HepG2 (cell line): Measurements from ENCODE around the gene EOGT. TPM values are rescaled to one million over a fixed set of nuclear protein-coding genes. Genes with fewer than 3 reads are reported as not detected.
A peak's percentile ranks its signal among the peaks of the same experiment; 100 is the strongest.

Experiments used
- ATAC-seq: fragments of 200-7000 bp; cut with Tn5 transposase; 3 replicates; pipeline ENCODE4 v1.9.1; 2020; ENCODE audit warnings: mild to moderate bottlenecking, moderate library complexity
- BruUV-seq: library from RNA; stranded (reverse); fragments of 400-500 nt; replicated peaks from 2 replicates; lab custom pipeline; 2021; lab: Mats Ljungman, UMichigan
- CTCF ChIA-PET: fragments of 300-600 bp; formaldehyde crosslinking; extraction: SDS; loops from one replicate; lab custom pipeline; 2021; ENCODE audit warnings: low total read pairs, inconsistent platforms, low intra/inter-chr PET ratio; lab: Yijun Ruan, JAX
- POLR2A ChIA-PET: fragments of 350-600 bp; sonication (Branson Sonifier 250); formaldehyde crosslinking; loops from one replicate; lab custom pipeline; 2020; ENCODE audit warnings: antibody characterized with exemption, inconsistent platforms; lab: Yijun Ruan, JAX
- DNase-seq: peaks from one replicate; pipeline ENCODE4 v3.0.0-alpha.2; 2015; ENCODE audit warnings: low spot score
- FAIRE-seq: peaks from 3 replicates; lab custom pipeline; 2011; peaks lifted over from hg19 to GRCh38; lab: Jason Lieb, UNC
- H2AFZ ChIP-seq: one replicate; pipeline ENCODE4 v1.6.1; 2011; ENCODE audit warnings: low read length, inconsistent platforms
- H3K27ac ChIP-seq: fragments of 300-600 bp; 3 replicates; pipeline ENCODE4 v1.8.0; 2011; ENCODE audit warnings: mixed run types, mild to moderate bottlenecking, mixed read lengths, low read length, inconsistent platforms; ENCODE audit not compliant: insufficient read depth; ENCODE audit errors: extremely low read length
- H3K27me3 ChIP-seq, 2 experiments: fragments of 200-600 bp in 1 of 2; 2 replicates in 1 of 2; 3 replicates in 1 of 2; pipeline versions ENCODE4 v1.6.0 to v1.8.0; 2011; ENCODE audit warnings: low read length in 2 of 2, mild to moderate bottlenecking in 2 of 2, moderate library complexity in 2 of 2, inconsistent platforms in 1 of 2; ENCODE audit not compliant: insufficient read depth in 2 of 2, control insufficient read depth in 1 of 2
- H3K36me3 ChIP-seq, 2 experiments: fragments of 200-600 bp in 1 of 2; replicated peaks in 1 of 2; 2 replicates in 1 of 2; 3 replicates in 1 of 2; pipeline versions ENCODE4 v1.5.1 to v1.8.0; 2011; ENCODE audit warnings: low read length in 2 of 2, inconsistent platforms in 1 of 2; ENCODE audit not compliant: insufficient read depth in 2 of 2, control insufficient read depth in 1 of 2
- H3K4me1 ChIP-seq: 2 replicates; pipeline ENCODE4 v1.5.1; 2012; ENCODE audit warnings: low read length, inconsistent platforms; ENCODE audit not compliant: insufficient read depth
- H3K4me2 ChIP-seq: 2 replicates; pipeline ENCODE4 v1.6.0; 2011; ENCODE audit warnings: low read depth, low read length, inconsistent platforms
- H3K4me3 ChIP-seq, 3 experiments: fragments of 200-600 bp in 1 of 3; sonication (generic), shearing (Covaris generic) in 1 of 3; replicated peaks in 1 of 3; 2 replicates each; pipeline ENCODE4 v1.5.1; 2011 to 2016; ENCODE audit warnings: low read length in 3 of 3, inconsistent platforms in 2 of 3, low read depth in 2 of 3, mild to moderate bottlenecking in 2 of 3, control low read depth in 1 of 3, mixed read lengths in 1 of 3; ENCODE audit not compliant: insufficient read depth in 1 of 3
- H3K79me2 ChIP-seq: one replicate; pipeline ENCODE4 v1.6.1; 2011; ENCODE audit warnings: low read length, inconsistent platforms; ENCODE audit not compliant: insufficient read depth
- H3K9ac ChIP-seq: 2 replicates; pipeline ENCODE4 v1.6.0; 2011; ENCODE audit warnings: mild to moderate bottlenecking, low read depth, low read length, inconsistent platforms; ENCODE audit not compliant: insufficient read depth
- H3K9me3 ChIP-seq: 2 replicates; pipeline ENCODE4 v1.5.1; 2012; ENCODE audit warnings: mild to moderate bottlenecking, low read length
- H4K20me1 ChIP-seq: 2 replicates; pipeline ENCODE4 v1.6.0; 2011; ENCODE audit warnings: inconsistent platforms, mild to moderate bottlenecking, low read length, moderate library complexity; ENCODE audit not compliant: insufficient read depth
- ARID2 ChIP-seq: sonication (generic); formaldehyde crosslinking; IDR thresholded peaks from 2 replicates; pipeline ENCODE4 v1.8.1; 2022; ENCODE audit warnings: mild to moderate bottlenecking, missing genetic modification reagents, borderline replicate concordance
- ATF1 ChIP-seq: IDR thresholded peaks from 2 replicates; pipeline ENCODE4 v1.6.1; 2016; ENCODE audit warnings: mild to moderate bottlenecking, control low read depth
- ATM ChIP-seq: fragments of 450-650 bp; IDR thresholded peaks from 2 replicates; pipeline ENCODE4 v1.7.1; 2017; ENCODE audit warnings: mild to moderate bottlenecking, borderline replicate concordance
- BRCA1 ChIP-seq: sonication (generic); formaldehyde crosslinking; IDR thresholded peaks from 2 replicates; pipeline ENCODE4 v1.4.0; 2020; ENCODE audit warnings: missing genetic modification reagents
- FOSL2 ChIP-seq: sonication (generic); formaldehyde crosslinking; IDR thresholded peaks from 2 replicates; pipeline ENCODE4 v1.4.0; 2020; ENCODE audit warnings: missing genetic modification reagents
- GLI4 ChIP-seq: sonication (generic); formaldehyde crosslinking; IDR thresholded peaks from 2 replicates; pipeline ENCODE4 v1.5.1; 2020; ENCODE audit warnings: missing genetic modification reagents, mild to moderate bottlenecking, moderate library complexity, borderline replicate concordance
- GTF2F1 ChIP-seq: fragments of 150-350 bp; IDR thresholded peaks from 2 replicates; pipeline ENCODE4 v1.6.1; 2014; ENCODE audit warnings: low read length
- PAX8 ChIP-seq: sonication (generic); formaldehyde crosslinking; IDR thresholded peaks from 2 replicates; pipeline ENCODE4 v1.8.0; 2022; ENCODE audit warnings: mild to moderate bottlenecking, missing genetic modification reagents, borderline replicate concordance
- RARA ChIP-seq: IDR thresholded peaks from 2 replicates; pipeline ENCODE4 v1.6.1; 2016; ENCODE audit warnings: missing genetic modification reagents, missing compliant biosample characterization
- SP2 ChIP-seq: sonication (generic); formaldehyde crosslinking; IDR thresholded peaks from 2 replicates; pipeline ENCODE4 v1.5.1; 2020; ENCODE audit warnings: mild to moderate bottlenecking, missing genetic modification reagents
- U2AF1 ChIP-seq: fragments of 200-400 bp; formaldehyde crosslinking; optimal IDR thresholded peaks from 2 replicates; pipeline ENCODE3; 2017; ENCODE audit warnings: mild to moderate bottlenecking, low read depth, low read length
- U2AF2 ChIP-seq: fragments of 200-400 bp; formaldehyde crosslinking; IDR thresholded peaks from 2 replicates; pipeline ENCODE4 v1.6.1; 2017; ENCODE audit warnings: low read depth, mild to moderate bottlenecking, low read length
- ZBTB7B ChIP-seq: sonication (generic); formaldehyde crosslinking; IDR thresholded peaks from 2 replicates; pipeline ENCODE4 v1.4.0; 2020; ENCODE audit warnings: missing genetic modification reagents
- ZNF101 ChIP-seq: sonication (generic); formaldehyde crosslinking; IDR thresholded peaks from 2 replicates; pipeline ENCODE4 v1.4.0; 2020; ENCODE audit warnings: mild to moderate bottlenecking, low read depth, missing genetic modification reagents, borderline replicate concordance
- ZNF234 ChIP-seq: sonication (generic); formaldehyde crosslinking; conservative IDR thresholded peaks from 2 replicates; pipeline ENCODE4 v1.5.1; 2020; ENCODE audit warnings: mild to moderate bottlenecking, missing genetic modification reagents
- ZNF430 ChIP-seq: sonication (generic); formaldehyde crosslinking; IDR thresholded peaks from 2 replicates; pipeline ENCODE4 v1.9.0; 2021; ENCODE audit warnings: mild to moderate bottlenecking, missing genetic modification reagents
- ZSCAN31 ChIP-seq: sonication (generic); formaldehyde crosslinking; IDR thresholded peaks from 2 replicates; pipeline ENCODE4 v1.5.0; 2020; ENCODE audit warnings: low read depth, mild to moderate bottlenecking, missing genetic modification reagents
- WGBS: methylation state at CpG from one replicate; pipeline ENCODE4 v1.1.6; 2017; ENCODE audit warnings: low lambda C conversion rate; 5-methylcytosine and 5-hydroxymethylcytosine counted together
- in situ Hi-C: cut with HindIII; loops from 2 replicates; pipeline ENCODE4 v1.10.0; 2017; ENCODE audit warnings: low pct_unique_long_range_greater_than_20kb; ENCODE audit not compliant: extremely low pct_ligation_motif_present
- intact Hi-C: fragments of 100-400 bp; cut with micrococcal nuclease; formaldehyde crosslinking; loops from one replicate; pipeline ENCODE4 v1.10.0; 2022; ENCODE audit not compliant: unreplicated experiment
- polyA plus RNA-seq, 8 experiments: library from polyadenylated mRNA; depleted of rRNA in 3 of 8; stranded (reverse) in 7 of 8; unstranded in 1 of 8; fragments of >200 nt; fragmentation: Illumina TruSeq in 4 of 8; extraction: Trizol in 4 of 8; gene quantifications; 2 replicates each; pipeline versions ENCODE4 v1.2.1 to v1.2.3, GENCODE V29; 2011 to 2016; ENCODE audit warnings: low read depth in 4 of 8, missing spikeins in 1 of 8, mixed read lengths in 1 of 8; ENCODE audit not compliant: insufficient read depth in 1 of 8
- total RNA-seq, 5 experiments: library from RNA; depleted of rRNA; stranded (reverse); fragments of >200 nt; fragmentation: Illumina TruSeq; extraction: Trizol; gene quantifications; 2 replicates each; pipeline ENCODE4 v1.2.3, GENCODE V29; 2016; ENCODE audit warnings: low read depth in 1 of 5
- TF ChIP-seq, protein P1 (sequence below): IDR thresholded peaks from 2 replicates; pipeline ENCODE4 v1.6.1; 2016
- TF ChIP-seq, protein P2 (sequence below): sonication (generic); formaldehyde crosslinking; IDR thresholded peaks from 2 replicates; pipeline ENCODE4 v1.4.0; 2020; ENCODE audit warnings: mild to moderate bottlenecking, missing genetic modification reagents
- TF ChIP-seq, protein P3 (sequence below): sonication (generic); formaldehyde crosslinking; IDR thresholded peaks from 2 replicates; pipeline ENCODE4 v1.5.0; 2020; ENCODE audit warnings: mild to moderate bottlenecking, missing genetic modification reagents, borderline replicate concordance

EOGT gene
- total and polyA plus RNA-seq, 2 of the 13 experiments (the other 11 are each of a cell fraction or from before 2014, with no cell fraction given): 4.5 to 18.6 TPM

DNA sequence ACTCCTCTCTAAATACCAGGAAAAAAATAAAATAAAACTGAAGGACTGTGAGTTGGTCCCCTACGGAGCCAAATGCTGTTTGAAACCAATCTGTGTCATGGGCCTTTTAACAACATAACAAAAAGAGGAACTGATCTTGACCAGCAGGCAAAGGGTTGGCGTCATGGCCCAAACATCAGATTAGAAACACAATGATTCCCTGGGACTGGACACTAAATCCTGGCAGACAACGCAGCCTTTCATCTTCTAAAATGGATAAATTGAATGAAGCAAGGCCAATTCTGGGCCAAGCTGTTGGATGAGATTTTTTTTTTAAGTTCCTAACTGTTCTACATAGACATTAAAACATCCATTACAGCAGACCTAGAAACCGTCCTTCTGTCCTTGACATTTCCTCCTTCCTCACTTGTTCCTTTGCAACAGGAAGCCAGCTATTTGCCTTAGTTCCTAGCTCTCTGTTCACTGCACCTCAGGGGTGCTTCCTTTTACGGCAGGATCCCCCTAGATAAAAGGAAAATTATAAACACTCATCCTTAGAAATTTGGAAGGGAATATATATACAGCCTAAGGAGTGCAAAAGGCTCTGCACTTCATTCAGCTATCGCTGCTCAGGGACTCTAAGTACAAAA is 59.6 kb downstream of the EOGT start:
- Histone ChIP-seq H3K4me3 (no peak overlapping the region), H3K27me3 (peaks cover 0 to 16% of the 10 kb centered on the region in 2 experiments; a peak in 1 of 5 replicates), H3K9ac (no peak overlapping the region), H3K4me2 (0 out of 2 replicates have a peak overlapping the region, but pooled peaks have one; percentile 21), H3K79me2 (no peaks in the 10 kb centered on the region), H3K27ac (no peak overlapping the region), H3K36me3 (no peaks in the 10 kb centered on the region), H4K20me1 (no peaks in the 10 kb centered on the region), H3K9me3 (no peaks in the 10 kb centered on the region), H3K4me1 (peaks cover 15% of the 10 kb centered on the region), H2AFZ (peak overlapping the region; percentile 18)
- WGBS: 9% methylated on average over 6 of the region's 6 CpGs
- FAIRE-seq (no peak), ATAC-seq (no peak), DNase-seq (peak; percentile 16)
- TF ChIP-seq ARID2 (CRISPR knock-in tag) (no peak), BRCA1 (CRISPR knock-in tag) (no peak), ZNF430 (no peak), ATM (no peak), ZNF234 (CRISPR knock-in tag) (no peak), ZSCAN31 (CRISPR knock-in tag) (no peak), U2AF1 (no peak), SP2 (CRISPR knock-in tag) (no peak), GLI4 (CRISPR knock-in tag) (no peak), FOSL2 (CRISPR knock-in tag) (no peak), PAX8 (CRISPR knock-in tag) (no peak), ATF1 (CRISPR knock-in tag) (no peak), ZBTB7B (CRISPR knock-in tag) (no peak), U2AF2 (no peak), GTF2F1 (no peak), ZNF101 (CRISPR knock-in tag) (no peak), RARA (CRISPR knock-in tag) (no peak)
- TF ChIP-seq, protein P1, sequence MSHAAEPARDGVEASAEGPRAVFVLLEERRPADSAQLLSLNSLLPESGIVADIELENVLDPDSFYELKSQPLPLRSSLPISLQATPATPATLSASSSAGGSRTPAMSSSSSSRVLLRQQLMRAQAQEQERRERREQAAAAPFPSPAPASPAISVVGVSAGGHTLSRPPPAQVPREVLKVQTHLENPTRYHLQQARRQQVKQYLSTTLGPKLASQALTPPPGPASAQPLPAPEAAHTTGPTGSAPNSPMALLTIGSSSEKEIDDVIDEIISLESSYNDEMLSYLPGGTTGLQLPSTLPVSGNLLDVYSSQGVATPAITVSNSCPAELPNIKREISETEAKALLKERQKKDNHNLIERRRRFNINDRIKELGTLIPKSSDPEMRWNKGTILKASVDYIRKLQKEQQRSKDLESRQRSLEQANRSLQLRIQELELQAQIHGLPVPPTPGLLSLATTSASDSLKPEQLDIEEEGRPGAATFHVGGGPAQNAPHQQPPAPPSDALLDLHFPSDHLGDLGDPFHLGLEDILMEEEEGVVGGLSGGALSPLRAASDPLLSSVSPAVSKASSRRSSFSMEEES (CRISPR knock-in tag): no peak
- TF ChIP-seq, protein P2, sequence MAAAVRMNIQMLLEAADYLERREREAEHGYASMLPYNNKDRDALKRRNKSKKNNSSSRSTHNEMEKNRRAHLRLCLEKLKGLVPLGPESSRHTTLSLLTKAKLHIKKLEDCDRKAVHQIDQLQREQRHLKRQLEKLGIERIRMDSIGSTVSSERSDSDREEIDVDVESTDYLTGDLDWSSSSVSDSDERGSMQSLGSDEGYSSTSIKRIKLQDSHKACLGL (CRISPR knock-in tag): no peak
- TF ChIP-seq, protein P3, sequence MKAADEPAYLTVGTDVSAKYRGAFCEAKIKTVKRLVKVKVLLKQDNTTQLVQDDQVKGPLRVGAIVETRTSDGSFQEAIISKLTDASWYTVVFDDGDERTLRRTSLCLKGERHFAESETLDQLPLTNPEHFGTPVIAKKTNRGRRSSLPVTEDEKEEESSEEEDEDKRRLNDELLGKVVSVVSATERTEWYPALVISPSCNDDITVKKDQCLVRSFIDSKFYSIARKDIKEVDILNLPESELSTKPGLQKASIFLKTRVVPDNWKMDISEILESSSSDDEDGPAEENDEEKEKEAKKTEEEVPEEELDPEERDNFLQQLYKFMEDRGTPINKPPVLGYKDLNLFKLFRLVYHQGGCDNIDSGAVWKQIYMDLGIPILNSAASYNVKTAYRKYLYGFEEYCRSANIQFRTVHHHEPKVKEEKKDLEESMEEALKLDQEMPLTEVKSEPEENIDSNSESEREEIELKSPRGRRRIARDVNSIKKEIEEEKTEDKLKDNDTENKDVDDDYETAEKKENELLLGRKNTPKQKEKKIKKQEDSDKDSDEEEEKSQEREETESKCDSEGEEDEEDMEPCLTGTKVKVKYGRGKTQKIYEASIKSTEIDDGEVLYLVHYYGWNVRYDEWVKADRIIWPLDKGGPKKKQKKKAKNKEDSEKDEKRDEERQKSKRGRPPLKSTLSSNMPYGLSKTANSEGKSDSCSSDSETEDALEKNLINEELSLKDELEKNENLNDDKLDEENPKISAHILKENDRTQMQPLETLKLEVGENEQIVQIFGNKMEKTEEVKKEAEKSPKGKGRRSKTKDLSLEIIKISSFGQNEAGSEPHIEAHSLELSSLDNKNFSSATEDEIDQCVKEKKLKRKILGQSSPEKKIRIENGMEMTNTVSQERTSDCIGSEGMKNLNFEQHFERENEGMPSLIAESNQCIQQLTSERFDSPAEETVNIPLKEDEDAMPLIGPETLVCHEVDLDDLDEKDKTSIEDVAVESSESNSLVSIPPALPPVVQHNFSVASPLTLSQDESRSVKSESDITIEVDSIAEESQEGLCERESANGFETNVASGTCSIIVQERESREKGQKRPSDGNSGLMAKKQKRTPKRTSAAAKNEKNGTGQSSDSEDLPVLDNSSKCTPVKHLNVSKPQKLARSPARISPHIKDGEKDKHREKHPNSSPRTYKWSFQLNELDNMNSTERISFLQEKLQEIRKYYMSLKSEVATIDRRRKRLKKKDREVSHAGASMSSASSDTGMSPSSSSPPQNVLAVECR (CRISPR knock-in tag): no peak
- POLR2A ChIA-PET: no interaction called here
- intact Hi-C loops (no loop called here), in situ Hi-C loops (no loop called here)
- CTCF ChIA-PET: no interaction called here
- BruUV-seq: no TSS peak
